Psoas muscle (tissue), 8 donors: ENCODE data around the gene RPTOR. TPM values are rescaled to one million over a fixed set of nuclear protein-coding genes. Genes with fewer than 3 reads are reported as not detected.
"Not testable (repeated sequence)": the region's sequence is repeated elsewhere in the genome, so short reads cannot be mapped to it uniquely, and the experiment has no call there.

ENCODE experiments used
- ATAC-seq, 4 donors: fragments of 200-7000 bp; cut with Tn5 transposase; one replicate each; pipeline ENCODE4 v1.9.1; 2020; ENCODE audit warnings: moderate library complexity in 3 of 4, mild to moderate bottlenecking in 2 of 4
- DNase-seq, 2 donors: peaks; one replicate each; pipeline ENCODE4 v3.0.0-alpha.2; 2020
- H3K27ac ChIP-seq: fragments of 200-600 bp; one replicate; pipeline ENCODE4 v1.8.0; 2022
- H3K27me3 ChIP-seq, 3 donors: fragments of 200-600 bp in 1 of 3; one replicate each; pipeline versions ENCODE4 v1.6.1 to v1.8.0; 2013 to 2022; ENCODE audit warnings: low read length in 2 of 3, mild to moderate bottlenecking in 2 of 3, moderate library complexity in 1 of 3; ENCODE audit not compliant: insufficient read depth in 3 of 3
- H3K36me3 ChIP-seq, 2 donors: fragments of 200-600 bp in 1 of 2; one replicate each; pipeline versions ENCODE4 v1.6.1 to v1.8.0; 2013 to 2022; ENCODE audit warnings: low read depth in 1 of 2, mild to moderate bottlenecking in 1 of 2, moderate library complexity in 1 of 2; ENCODE audit not compliant: insufficient read depth in 1 of 2
- H3K4me1 ChIP-seq: fragments of 200-600 bp; one replicate; pipeline ENCODE4 v1.8.0; 2022
- H3K4me3 ChIP-seq: fragments of 200-600 bp; one replicate; pipeline ENCODE4 v1.8.0; 2022; ENCODE audit warnings: mild to moderate bottlenecking
- H3K9me3 ChIP-seq: fragments of 200-600 bp; one replicate; pipeline ENCODE4 v1.8.0; 2022
- CTCF ChIP-seq: fragments of 200-600 bp; IDR thresholded peaks from one replicate; pipeline ENCODE4 v1.8.0; 2022; ENCODE audit warnings: antibody characterized with exemption
- WGBS, 3 donors: extraction: QIAGEN DNeasy Blood & Tissue Kit; methylation state at CpG; one replicate each; pipeline versions ENCODE4 v1.1.6 to v1.1.7; 2013; 5-methylcytosine and 5-hydroxymethylcytosine counted together
- intact Hi-C, 2 donors: fragments of 100-400 bp; cut with DNase I; formaldehyde crosslinking; loops; one replicate each; pipeline versions ENCODE4 v1.11.0 to v1.14.2; 2022
- polyA plus RNA-seq, 3 donors: library from polyadenylated mRNA; stranded (reverse); fragments of 200-250 nt; gene quantifications; one replicate each; pipeline ENCODE4 v1.2.3, GENCODE V29; 2013
- total RNA-seq, 4 donors: library from RNA; stranded (reverse); fragmentation: NEBNext Ultra II Directional in 2 of 4; extraction: Animal tissue kit (Norgen Biotek cat#: 25700) in 2 of 4; gene quantifications; one replicate each; pipeline versions ENCODE4 v1.2.1 to v1.2.4, GENCODE V29; 2021 to 2023
- donor health status: healthy with polysubstance abuse.
- donor health status: DM: no; HTN: no; CAD: no; lungs with moderate emphysema.
- donor health status: Bipolar disorder and iron deficiency.
- donor health status: healthy.
- donor health status: DM: yes; HTN: yes; CAD: no.
- donor health status: DM: no; HTN: no; CAD: no.
- donor health status: DM: no; HTN: no; CAD: no.
- donor health status: DM: yes; HTN: yes; CAD: no.

Gene RPTOR
- total and polyA plus RNA-seq, 7 donors: 13.6 to 82.2 (median 32.5) TPM

GRCh38 chr17:80502578-80502877, 42.1 kb upstream of the RPTOR start:
- WGBS, 3 donors: 82 to 91% (median 85%) methylated on average over 5 of the region's 5 CpGs
- H3K27ac ChIP-seq: no peak overlapping the region
- no peak overlapping the region for H3K4me3 ChIP-seq
- ATAC-seq: no peak
- intact Hi-C loops: no loop called here
- TF ChIP-seq CTCF: no peak
- H3K9me3 ChIP-seq: no peaks in the 10 kb centered on the region
- no peaks in the 10 kb centered on the region for H3K36me3 ChIP-seq
- no peak for DNase-seq
- no peaks in the 10 kb centered on the region for H3K4me1 ChIP-seq
- H3K27me3 ChIP-seq: peaks cover 0 to 11% (median 0%) of the 10 kb centered on the region in 3 donors

GRCh38 chr17:80503031-80503430, 41.6 kb upstream of the RPTOR start:
- Histone ChIP-seq H3K36me3 (no peaks in the 10 kb centered on the region), H3K27ac (no peak overlapping the region), H3K4me1 (no peaks in the 10 kb centered on the region), H3K27me3 (peaks cover 0 to 11% (median 0%) of the 10 kb centered on the region in 3 donors), H3K4me3 (no peak overlapping the region), H3K9me3 (no peaks in the 10 kb centered on the region)
- intact Hi-C loops: no loop called here
- DNase-seq (no peak), ATAC-seq (no peak)
- no peak for TF ChIP-seq CTCF
- 78 to 81% (median 80%) methylated on average over 2 of the region's 2 CpGs for WGBS, 3 donors

- DNase-seq (no peak), ATAC-seq (no peak)
Measured at GRCh38 chr17:80503921-80504320, 40.7 kb upstream of the RPTOR start.

GRCh38 chr17:80504686-80505413, 39.8 kb upstream of the RPTOR start:
- no peak for DNase-seq
- H3K27ac ChIP-seq: no peak overlapping the region
- intact Hi-C loops: no loop called here
- H3K27me3 ChIP-seq: peaks cover 0 to 15% (median 0%) of the 10 kb centered on the region in 3 donors
- ATAC-seq: no peak
- no peak for TF ChIP-seq CTCF
- H3K36me3 ChIP-seq: no peaks in the 10 kb centered on the region
- H3K9me3 ChIP-seq: no peaks in the 10 kb centered on the region
- H3K4me1 ChIP-seq: no peaks in the 10 kb centered on the region
- H3K4me3 ChIP-seq: no peak overlapping the region
- 15 to 18% (median 16%) methylated on average over 8 of the region's 8 CpGs for WGBS, 3 donors

More at GRCh38 chr17:80503921-80504320, 40.7 kb upstream of the RPTOR start:
- Histone ChIP-seq H3K36me3 (no peaks in the 10 kb centered on the region), H3K4me1 (no peaks in the 10 kb centered on the region), H3K27ac (no peak overlapping the region), H3K27me3 (peaks cover 0 to 11% (median 0%) of the 10 kb centered on the region in 3 donors), H3K9me3 (no peaks in the 10 kb centered on the region), H3K4me3 (no peak overlapping the region)
- no peak for TF ChIP-seq CTCF
- intact Hi-C loops: no loop called here

GRCh38 chr17:80507177-80507576, 37.5 kb upstream of the RPTOR start:
- ATAC-seq, DNase-seq, H3K4me1 ChIP-seq, intact Hi-C loops, H3K4me3 ChIP-seq, H3K9me3 ChIP-seq, H3K36me3 ChIP-seq, H3K27ac ChIP-seq: not testable (repeated sequence)
- H3K27me3 ChIP-seq: peaks cover 0 to 30% (median 7%) of the 10 kb centered on the region in 3 donors
- 56 to 64% (median 61%) methylated on average over 4 of the region's 4 CpGs for WGBS, 3 donors
